NOMO-1 (cell line): Measurements from ENCODE around the gene ZNRD2.

Experiments used
- DNase-seq, 2 experiments: peaks; one replicate each; lab custom pipeline; 2025; ENCODE audit not compliant: unreplicated experiment in 2 of 2; lab: John Stamatoyannopoulos, UW

Gene ZNRD2

DNA sequence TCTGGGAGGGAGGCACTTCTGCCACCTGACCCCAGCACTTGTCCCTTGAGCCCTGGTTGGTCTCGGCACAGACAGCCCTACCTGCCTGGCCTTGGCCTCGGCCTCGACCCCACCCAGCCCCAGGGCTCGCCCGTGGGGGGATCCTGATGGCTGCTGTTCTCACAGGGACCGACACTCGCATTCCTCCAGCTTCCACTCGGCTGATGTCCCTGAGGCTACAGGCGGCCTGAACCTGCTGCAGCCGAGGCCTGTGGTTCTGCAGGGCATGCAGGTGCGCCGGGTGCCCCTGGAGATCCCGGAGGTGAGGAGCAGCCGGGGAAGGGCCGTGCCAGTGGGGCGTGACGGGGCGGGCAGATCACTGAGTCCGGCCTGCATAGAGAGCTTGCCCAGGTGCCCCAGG is 50.4 kb downstream of the ZNRD2 start:
- DNase-seq, result no peak

DNA sequence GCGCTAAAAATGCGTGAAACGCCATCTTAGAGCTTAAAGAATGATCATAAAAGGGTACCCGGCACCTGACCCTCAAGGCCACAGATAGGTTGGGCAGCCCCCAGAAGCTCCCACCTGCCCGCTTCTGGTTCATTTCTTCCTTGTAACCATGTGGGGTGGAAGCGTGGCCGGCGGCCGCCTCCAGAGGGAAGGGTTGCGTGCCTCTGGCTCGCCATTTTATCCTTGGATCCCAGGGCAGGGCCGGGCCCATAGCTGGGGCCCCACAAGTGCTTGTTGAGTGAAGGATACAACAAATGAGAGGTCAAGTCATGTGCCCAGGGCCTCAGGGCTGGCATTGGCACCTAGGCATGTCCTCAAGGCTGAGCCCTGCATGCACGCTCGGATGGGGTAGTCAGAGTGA is 51.2 kb downstream of the ZNRD2 start:
- DNase-seq, result no peak
